HUES6 (cell line): Measurements from ENCODE around the gene SMARCB1.

Experiments used
- H3K27ac ChIP-seq: 2 replicates; pipeline ENCODE4 v1.7.0; 2013; ENCODE audit warnings: low read depth, mild to moderate bottlenecking, low read length, inconsistent platforms
- H3K27me3 ChIP-seq: 2 replicates; pipeline ENCODE4 v1.6.1; 2013; ENCODE audit warnings: low read length; ENCODE audit not compliant: control insufficient read depth, insufficient read depth
- H3K36me3 ChIP-seq: 2 replicates; pipeline ENCODE4 v1.6.1; 2013; ENCODE audit warnings: low read length; ENCODE audit not compliant: control insufficient read depth, insufficient read depth
- H3K4me1 ChIP-seq: 2 replicates; pipeline ENCODE4 v1.6.1; 2013; ENCODE audit warnings: low read length; ENCODE audit not compliant: control insufficient read depth, insufficient read depth
- H3K4me3 ChIP-seq: 2 replicates; pipeline ENCODE4 v1.5.1; 2013; ENCODE audit warnings: low read depth, low read length
- H3K9ac ChIP-seq: one replicate; pipeline ENCODE4 v1.6.1; 2013; ENCODE audit warnings: mild to moderate bottlenecking, low read length
- H3K9me3 ChIP-seq: 2 replicates; pipeline ENCODE4 v1.6.1; 2013; ENCODE audit warnings: low read depth, low read length; ENCODE audit not compliant: control insufficient read depth, insufficient read depth

SMARCB1 gene

GRCh38 chr22:23762842-23763578 is 23.8 kb upstream of the SMARCB1 start, which contains the start of gene C22orf15:
Gene C22orf15, plus strand, starts transcription at chr22:23762990. Its CDS starts 317 bp downstream, at chr22:23763307.
- peak within 1 kb of the TSS; percentile 21 for H3K9ac ChIP-seq

GRCh38 chr22:23763579-23763945 is 23.2 kb upstream of the SMARCB1 start:
- Histone ChIP-seq H3K4me3 (no peak overlapping the region), H3K27me3 (no peaks in the 10 kb centered on the region), H3K9ac (no peak overlapping the region), H3K4me1 (peaks cover 27% of the 10 kb centered on the region), H3K27ac (no peak overlapping the region), H3K9me3 (no peaks in the 10 kb centered on the region), H3K36me3 (peaks cover 14% of the 10 kb centered on the region)

More at GRCh38 chr22:23762842-23763578, 23.8 kb upstream of the SMARCB1 start, which contains the start of gene C22orf15:
- Histone ChIP-seq H3K4me3 (no peak within 1 kb of the TSS), H3K36me3 (peaks cover 14% of the 10 kb centered on the region), H3K27me3 (no peaks in the 10 kb centered on the region), H3K27ac (no peak within 1 kb of the TSS), H3K4me1 (peaks cover 27% of the 10 kb centered on the region), H3K9me3 (no peaks in the 10 kb centered on the region)

GRCh38 chr22:23763954-23764353 is 22.8 kb upstream of the SMARCB1 start:
- peaks cover 1% of the 10 kb centered on the region for H3K27me3 ChIP-seq
- peaks cover 27% of the 10 kb centered on the region for H3K4me1 ChIP-seq
- H3K27ac ChIP-seq = no peak overlapping the region
- no peak overlapping the region for H3K4me3 ChIP-seq
- H3K9ac ChIP-seq = no peak overlapping the region
- H3K9me3 ChIP-seq = no peaks in the 10 kb centered on the region
- H3K36me3 ChIP-seq = peaks cover 14% of the 10 kb centered on the region

GRCh38 chr22:23764899-23765881 is 21.6 kb upstream of the SMARCB1 start:
- peaks cover 9% of the 10 kb centered on the region for H3K27me3 ChIP-seq
- H3K36me3 ChIP-seq = peaks cover 14% of the 10 kb centered on the region
- no peaks in the 10 kb centered on the region for H3K9me3 ChIP-seq
- H3K27ac ChIP-seq = no peak overlapping the region
- H3K4me3 ChIP-seq = no peak overlapping the region
- H3K9ac ChIP-seq = no peak overlapping the region
- peaks cover 35% of the 10 kb centered on the region for H3K4me1 ChIP-seq

GRCh38 chr22:23767303-23767672 is 19.5 kb upstream of the SMARCB1 start:
- Histone ChIP-seq H3K4me3 (peak overlapping the region; percentile 86), H3K27ac (0 out of 2 replicates have a peak overlapping the region, but pooled peaks have one; percentile 3), H3K4me1 (peaks cover 39% of the 10 kb centered on the region), H3K9me3 (no peaks in the 10 kb centered on the region), H3K9ac (peak overlapping the region; percentile 80), H3K36me3 (peaks cover 14% of the 10 kb centered on the region), H3K27me3 (peaks cover 9% of the 10 kb centered on the region)

DNA sequence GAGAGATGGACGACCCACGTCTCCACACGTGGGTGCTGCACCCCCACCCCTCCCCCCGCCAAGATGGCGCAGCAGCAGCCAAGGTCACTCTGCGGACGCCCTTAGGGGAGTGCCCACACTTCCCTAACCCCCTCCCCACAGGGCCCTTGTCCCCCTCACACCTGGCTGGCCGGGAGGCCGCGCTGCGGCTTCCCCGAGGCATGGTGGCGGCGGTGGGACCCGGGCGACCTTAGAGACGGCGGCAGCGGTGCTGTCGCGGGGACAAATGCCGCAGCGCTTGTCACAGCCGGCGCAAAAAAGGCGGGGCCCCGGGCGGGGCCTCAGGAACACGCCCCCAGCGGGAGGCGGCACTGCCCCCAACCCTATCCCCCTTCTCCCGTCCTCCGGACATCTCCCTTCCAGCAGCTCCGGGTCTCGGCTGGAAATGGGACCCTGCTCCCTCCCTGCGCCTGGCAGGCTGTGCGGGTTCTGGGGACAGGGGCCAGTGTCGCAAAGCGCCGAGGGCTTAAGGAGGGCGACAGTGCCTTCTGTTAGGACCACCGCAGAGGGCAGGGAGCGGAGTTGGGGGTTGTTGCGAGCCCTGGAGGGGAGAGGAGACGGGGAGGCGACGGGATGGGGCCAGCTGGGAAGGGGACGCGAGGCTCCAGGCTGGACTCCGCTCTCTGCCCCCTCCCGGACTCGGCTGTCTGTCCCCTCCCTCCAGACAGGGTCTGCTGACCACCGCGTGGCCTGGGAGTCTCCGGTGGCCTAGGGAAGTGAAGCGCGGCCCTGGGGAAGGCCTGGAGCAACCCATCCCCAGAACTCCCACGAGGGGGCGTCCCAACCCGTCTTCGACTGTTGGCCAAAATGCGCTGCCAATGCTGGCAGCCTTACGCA is 18.9 kb upstream of the SMARCB1 start, which contains the start of gene CHCHD10:
Gene CHCHD10, minus strand, starts transcription at position 300 of the 876 bp plus-strand sequence. Its CDS starts 98 bp downstream, at position 202.
- peak within 1 kb of the TSS; percentile 86 for H3K4me3 ChIP-seq
- no peaks in the 10 kb centered on the region for H3K9me3 ChIP-seq
- H3K4me1 ChIP-seq = peaks cover 37% of the 10 kb centered on the region
- H3K9ac ChIP-seq = peak within 1 kb of the TSS; percentile 80
- H3K27me3 ChIP-seq = peaks cover 10% of the 10 kb centered on the region
- H3K27ac ChIP-seq = 0 out of 2 replicates have a peak within 1 kb of the TSS, but pooled peaks have one; percentile 3
- H3K36me3 ChIP-seq = peaks cover 14% of the 10 kb centered on the region

DNA sequence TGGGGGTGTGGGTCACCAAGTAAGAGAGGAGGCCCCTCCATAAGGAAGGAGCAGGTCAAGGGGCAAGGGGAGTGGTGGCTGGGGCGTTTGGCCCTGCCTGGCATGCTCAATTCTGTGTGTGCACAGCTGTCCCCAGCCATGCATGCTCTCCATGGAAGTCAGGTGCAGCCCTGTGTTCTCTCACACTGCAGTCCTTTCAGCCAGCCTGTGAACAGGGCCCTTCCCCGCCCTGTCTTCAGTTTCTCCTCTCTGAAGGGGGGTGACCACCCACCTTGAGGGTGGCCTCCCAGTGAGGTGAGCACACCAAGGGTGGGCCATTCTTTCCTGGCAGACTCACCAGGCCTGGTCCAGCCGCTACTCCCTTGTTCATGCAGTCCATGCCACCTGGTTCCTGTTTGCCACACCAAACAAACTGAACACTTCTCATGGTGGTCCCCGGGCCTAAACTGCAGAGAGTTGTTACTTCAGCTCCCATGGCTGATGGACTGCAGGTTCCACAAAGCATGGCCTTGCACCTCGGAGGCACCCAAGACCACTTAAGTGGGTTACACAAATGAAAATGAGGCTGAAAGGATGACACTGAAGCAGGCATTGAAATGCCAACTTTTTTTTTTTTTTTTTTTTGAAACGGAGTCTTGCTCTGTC is 17.3 kb upstream of the SMARCB1 start:
- H3K4me3 ChIP-seq = no peak overlapping the region
- peaks cover 32% of the 10 kb centered on the region for H3K4me1 ChIP-seq
- H3K27me3 ChIP-seq = peaks cover 25% of the 10 kb centered on the region
- peaks cover 12% of the 10 kb centered on the region for H3K36me3 ChIP-seq
- H3K9ac ChIP-seq = no peak overlapping the region
- no peaks in the 10 kb centered on the region for H3K9me3 ChIP-seq
- H3K27ac ChIP-seq = no peak overlapping the region

GRCh38 chr22:23772315-23772648 is 14.5 kb upstream of the SMARCB1 start:
- H3K36me3 ChIP-seq = no peaks in the 10 kb centered on the region
- no peak overlapping the region for H3K27ac ChIP-seq
- H3K4me3 ChIP-seq = peak overlapping the region; percentile 46
- no peaks in the 10 kb centered on the region for H3K9me3 ChIP-seq
- peaks cover 24% of the 10 kb centered on the region for H3K4me1 ChIP-seq
- no peak overlapping the region for H3K9ac ChIP-seq
- H3K27me3 ChIP-seq = peaks cover 35% of the 10 kb centered on the region

- no peak within 1 kb of the TSS for H3K27ac ChIP-seq
- peaks cover 24% of the 10 kb centered on the region for H3K4me1 ChIP-seq
- H3K4me3 ChIP-seq = peak within 1 kb of the TSS; percentile 73
- no peaks in the 10 kb centered on the region for H3K36me3 ChIP-seq
- H3K9ac ChIP-seq = peak within 1 kb of the TSS; percentile 46
- peaks cover 38% of the 10 kb centered on the region for H3K27me3 ChIP-seq
- H3K9me3 ChIP-seq = no peaks in the 10 kb centered on the region
Measured at GRCh38 chr22:23772649-23773473, 13.9 kb upstream of the SMARCB1 start, which contains the start of gene MMP11. Gene MMP11, plus strand, starts transcription at chr22:23772849. Its CDS starts 22 bp downstream, at chr22:23772871.
